H9 (cell line): ENCODE measurements around the gene TNFRSF19. TPM values are rescaled to one million over a fixed set of nuclear protein-coding genes. Genes with fewer than 3 reads are reported as not detected.

ENCODE experiments used
- DNase-seq: peaks from one replicate; pipeline ENCODE4 v3.0.0-alpha.2; 2017
- H2AFZ ChIP-seq: one replicate; pipeline ENCODE4 v1.6.1; 2013; ENCODE audit warnings: mild to moderate bottlenecking, low read length, control low read depth, moderate library complexity
- H2AK5ac ChIP-seq: 2 replicates; pipeline ENCODE4 v1.6.1; 2013; ENCODE audit warnings: low read length, control low read depth, mixed read lengths; ENCODE audit not compliant: insufficient read length
- H2BK120ac ChIP-seq: one replicate; pipeline ENCODE4 v1.6.1; 2013; ENCODE audit warnings: low read depth, mild to moderate bottlenecking, low read length, control low read depth, inconsistent platforms; ENCODE audit not compliant: poor library complexity, severe bottlenecking
- H2BK12ac ChIP-seq: 2 replicates; pipeline ENCODE4 v1.6.1; 2013; ENCODE audit warnings: low read length, control low read depth, mixed read lengths, low read depth; ENCODE audit not compliant: insufficient read length
- H2BK15ac ChIP-seq: 2 replicates; pipeline ENCODE4 v1.6.1; 2013; ENCODE audit warnings: low read depth, low read length, control low read depth
- H2BK20ac ChIP-seq: one replicate; pipeline ENCODE4 v1.6.1; 2013; ENCODE audit warnings: low read depth, mild to moderate bottlenecking, low read length, control low read depth, inconsistent platforms; ENCODE audit not compliant: poor library complexity, severe bottlenecking
- H2BK5ac ChIP-seq: 2 replicates; pipeline ENCODE4 v1.6.1; 2013; ENCODE audit warnings: low read length, control low read depth, mixed read lengths; ENCODE audit not compliant: insufficient read length
- H3K14ac ChIP-seq: 2 replicates; pipeline ENCODE4 v1.6.1; 2013; ENCODE audit warnings: low read length, control low read depth; ENCODE audit not compliant: insufficient read depth
- H3K18ac ChIP-seq: 2 replicates; pipeline ENCODE4 v1.6.1; 2013; ENCODE audit warnings: low read depth, mild to moderate bottlenecking, mixed read lengths, low read length, control low read depth; ENCODE audit not compliant: insufficient read length
- H3K23ac ChIP-seq: 2 replicates; pipeline ENCODE4 v1.6.1; 2013; ENCODE audit warnings: low read length, control low read depth, mixed read lengths, low read depth; ENCODE audit not compliant: insufficient read length
- H3K23me2 ChIP-seq: 2 replicates; pipeline ENCODE4 v1.6.1; 2013; ENCODE audit warnings: low read depth, mild to moderate bottlenecking, mixed read lengths, low read length, control low read depth; ENCODE audit not compliant: insufficient read length, poor library complexity, severe bottlenecking
- H3K27ac ChIP-seq: 2 replicates; pipeline ENCODE4 v1.5.1; 2013; ENCODE audit warnings: low read length, control low read depth, mixed read lengths, low read depth; ENCODE audit not compliant: insufficient read length
- H3K27me3 ChIP-seq: 2 replicates; pipeline ENCODE4 v1.6.1; 2013; ENCODE audit warnings: low read length, control low read depth, inconsistent platforms; ENCODE audit not compliant: insufficient read depth
- H3K4ac ChIP-seq: 2 replicates; pipeline ENCODE4 v1.6.1; 2013; ENCODE audit warnings: low read depth, mild to moderate bottlenecking, control low read depth, inconsistent platforms, low read length, moderate library complexity
- H3K4me1 ChIP-seq: 2 replicates; pipeline ENCODE4 v1.6.1; 2013; ENCODE audit warnings: low read length, control low read depth, inconsistent platforms; ENCODE audit not compliant: insufficient read depth
- H3K4me2 ChIP-seq: 2 replicates; pipeline ENCODE4 v1.6.1; 2013; ENCODE audit warnings: low read length, control low read depth, mixed read lengths; ENCODE audit not compliant: insufficient read length, insufficient read depth
- H3K56ac ChIP-seq: 2 replicates; pipeline ENCODE4 v1.6.1; 2013; ENCODE audit warnings: low read depth, mild to moderate bottlenecking, mixed read lengths, low read length, control low read depth; ENCODE audit not compliant: insufficient read length
- H3K79me1 ChIP-seq: 2 replicates; pipeline ENCODE4 v1.6.1; 2013; ENCODE audit warnings: low read depth, mild to moderate bottlenecking, moderate library complexity, low read length, control low read depth, inconsistent platforms; ENCODE audit not compliant: insufficient read depth, poor library complexity, severe bottlenecking
- H3K79me2 ChIP-seq: 2 replicates; pipeline ENCODE4 v1.6.1; 2013; ENCODE audit warnings: low read length, control low read depth, inconsistent platforms; ENCODE audit not compliant: insufficient read depth
- H3K9ac ChIP-seq: 2 replicates; pipeline ENCODE4 v1.6.1; 2013; ENCODE audit warnings: low read length, control low read depth, mixed read lengths; ENCODE audit not compliant: insufficient read length; ENCODE audit errors: extremely low read depth
- H3K9me3 ChIP-seq: one replicate; pipeline ENCODE4 v1.6.1; 2013; ENCODE audit warnings: low read depth, low read length, inconsistent platforms; ENCODE audit not compliant: control insufficient read depth
- H3T11ph ChIP-seq: one replicate; pipeline ENCODE4 v1.6.1; 2013; ENCODE audit warnings: mild to moderate bottlenecking, low read length, control low read depth, inconsistent platforms
- H4K20me1 ChIP-seq: one replicate; pipeline ENCODE4 v1.6.1; 2013; ENCODE audit not compliant: control insufficient read depth, insufficient read length, insufficient read depth
- H4K5ac ChIP-seq: 2 replicates; pipeline ENCODE4 v1.6.1; 2013; ENCODE audit warnings: low read depth, mild to moderate bottlenecking, mixed read lengths, low read length, control low read depth; ENCODE audit not compliant: insufficient read length
- H4K8ac ChIP-seq: replicated peaks from 2 replicates; pipeline ENCODE4 v1.6.1; 2013; ENCODE audit warnings: low read length, control low read depth, mixed read lengths, low read depth; ENCODE audit not compliant: insufficient read length
- H4K91ac ChIP-seq: 2 replicates; pipeline ENCODE4 v1.6.1; 2013; ENCODE audit warnings: low read depth, mild to moderate bottlenecking, moderate library complexity, mixed read lengths, low read length, control low read depth; ENCODE audit not compliant: insufficient read length
- H3K27ac Mint-ChIP-seq, 3 experiments: 2 replicates in 2 of 3; 3 replicates in 1 of 3; pipeline ENCODE4 v1.8.0; 2020 to 2021; ENCODE audit warnings: mixed read lengths in 3 of 3, mild to moderate bottlenecking in 1 of 3, moderate library complexity in 1 of 3
- H3K27me3 Mint-ChIP-seq: 2 replicates; pipeline ENCODE4 v1.8.0; 2021; ENCODE audit warnings: low read depth, mild to moderate bottlenecking, moderate library complexity, mixed read lengths
- H3K36me3 Mint-ChIP-seq, 3 experiments: 2 replicates in 2 of 3; 3 replicates in 1 of 3; pipeline ENCODE4 v1.8.0; 2020 to 2021; ENCODE audit warnings: low read depth in 3 of 3, mixed read lengths in 3 of 3; ENCODE audit not compliant: insufficient read depth in 1 of 3
- H3K4me1 Mint-ChIP-seq, 2 experiments: 2 replicates each; pipeline ENCODE4 v1.8.0; 2020; ENCODE audit warnings: mixed read lengths in 2 of 2
- H3K4me3 Mint-ChIP-seq, 2 experiments: 2 replicates in 1 of 2; 3 replicates in 1 of 2; pipeline ENCODE4 v1.8.0; 2020 to 2021; ENCODE audit warnings: mild to moderate bottlenecking in 2 of 2, mixed read lengths in 2 of 2, moderate library complexity in 1 of 2
- H3K9me3 Mint-ChIP-seq, 2 experiments: 2 replicates in 1 of 2; 3 replicates in 1 of 2; pipeline ENCODE4 v1.8.0; 2020; ENCODE audit warnings: mild to moderate bottlenecking in 2 of 2, mixed read lengths in 2 of 2, moderate library complexity in 1 of 2
- WGBS: extraction: QIAGEN DNeasy Blood & Tissue Kit; methylation state at CpG from one replicate; pipeline ENCODE4 v1.1.7; 2013; ENCODE audit warnings: missing lambda C conversion rate, low lambda C conversion rate, mixed read lengths; ENCODE audit not compliant: insufficient read length; ENCODE audit errors: extremely low coverage; 5-methylcytosine and 5-hydroxymethylcytosine counted together
- total RNA-seq: library from RNA; stranded (reverse); gene quantifications from 2 replicates; pipeline ENCODE4 v1.2.1, GENCODE V29; 2021
- TF ChIP-seq, protein P1 (sequence below): fragments of 200-600 bp; sonication (generic); conservative IDR thresholded peaks from 3 replicates; pipeline ENCODE4 v1.8.0; 2021; ENCODE audit warnings: antibody characterized with exemption, mild to moderate bottlenecking

The TNFRSF19 gene
- total RNA-seq, 1 experiment from 2014 or later, result 2.7 TPM

DNA sequence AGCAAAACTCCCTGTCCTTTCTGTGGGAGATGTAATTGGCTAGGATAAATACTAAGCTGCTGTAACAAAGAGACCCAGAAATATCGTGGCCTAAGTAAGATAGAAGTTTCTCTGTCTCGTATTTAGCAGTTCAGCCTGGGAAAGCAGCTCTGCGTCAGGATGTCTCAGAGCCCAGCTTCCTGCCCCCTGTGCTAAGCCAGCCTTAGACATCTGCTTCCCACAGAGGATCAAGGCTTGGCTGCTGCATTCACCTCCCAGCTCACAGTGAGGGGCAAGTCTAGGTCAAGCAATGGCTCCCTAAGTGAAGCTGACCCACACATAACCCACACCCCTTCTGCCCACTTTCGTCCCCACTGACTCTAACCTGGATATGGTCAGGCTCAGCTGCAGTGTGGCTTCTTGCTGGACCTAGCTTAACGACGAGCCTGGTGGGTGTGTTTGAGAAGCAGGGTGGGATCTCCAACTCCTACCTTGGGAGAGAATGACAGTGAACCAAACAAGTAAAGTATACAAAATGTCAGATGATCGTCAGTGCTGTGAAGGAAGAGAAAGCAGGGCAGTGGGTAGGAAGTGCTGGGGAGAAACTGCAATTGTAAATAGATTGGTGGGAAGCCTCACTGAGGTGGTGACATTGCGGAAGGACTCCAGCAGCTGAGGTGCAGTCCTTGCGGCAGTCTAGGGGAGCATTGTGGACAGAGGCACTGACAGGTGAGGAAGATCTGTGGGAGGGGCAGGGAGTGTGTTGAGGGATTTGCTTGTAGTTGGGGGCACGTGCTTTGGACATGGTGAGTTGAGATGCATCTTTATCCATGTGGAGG, 82.9 kb downstream of the TNFRSF19 start:
- H3K36me3 Mint-ChIP-seq, result no peaks in the 10 kb centered on the region
- WGBS, result no CpG with 5 or more reads among the region's 10 CpGs
- H4K8ac ChIP-seq, result no peak overlapping the region
- H3K18ac ChIP-seq, result no peak overlapping the region
- H3K23me2 ChIP-seq, result no peaks in the 10 kb centered on the region
- H3T11ph ChIP-seq, result no peak overlapping the region
- no peak overlapping the region for H3K4me2 ChIP-seq
- no peaks in the 10 kb centered on the region for H3K79me2 ChIP-seq
- no peaks in the 10 kb centered on the region; a peak in 1 of 5 replicates for H3K9me3 Mint-ChIP-seq
- no peak overlapping the region for H3K27ac Mint-ChIP-seq
- no peak overlapping the region for H2AFZ ChIP-seq
- no peaks in the 10 kb centered on the region for H3K27me3 ChIP-seq
- H3K9me3 ChIP-seq, result no peaks in the 10 kb centered on the region
- no peak overlapping the region for H2BK5ac ChIP-seq
- no peak overlapping the region for H3K4ac ChIP-seq
- no peak overlapping the region for H2AK5ac ChIP-seq
- H3K14ac ChIP-seq, result peak overlapping the region; percentile 3; the same call in 1 of the 2 replicates
- no peak overlapping the region for H4K5ac ChIP-seq
- H2BK120ac ChIP-seq, result no peak overlapping the region
- H3K9ac ChIP-seq, result no peak overlapping the region
- H3K27ac ChIP-seq, result no peak overlapping the region
- H2BK12ac ChIP-seq, result no peak overlapping the region
- DNase-seq, result no peak
- H4K20me1 ChIP-seq, result no peaks in the 10 kb centered on the region
- no peak overlapping the region for H3K56ac ChIP-seq
- no peaks in the 10 kb centered on the region for H3K27me3 Mint-ChIP-seq
- no peak overlapping the region for H3K23ac ChIP-seq
- H3K4me3 Mint-ChIP-seq, result no peak overlapping the region
- H3K4me1 ChIP-seq, result peaks cover 8% of the 10 kb centered on the region; the same call in 1 of the 2 replicates
- no peaks in the 10 kb centered on the region for H3K79me1 ChIP-seq
- no peak overlapping the region for H4K91ac ChIP-seq
- H2BK20ac ChIP-seq, result no peak overlapping the region
- TF ChIP-seq, protein P1, sequence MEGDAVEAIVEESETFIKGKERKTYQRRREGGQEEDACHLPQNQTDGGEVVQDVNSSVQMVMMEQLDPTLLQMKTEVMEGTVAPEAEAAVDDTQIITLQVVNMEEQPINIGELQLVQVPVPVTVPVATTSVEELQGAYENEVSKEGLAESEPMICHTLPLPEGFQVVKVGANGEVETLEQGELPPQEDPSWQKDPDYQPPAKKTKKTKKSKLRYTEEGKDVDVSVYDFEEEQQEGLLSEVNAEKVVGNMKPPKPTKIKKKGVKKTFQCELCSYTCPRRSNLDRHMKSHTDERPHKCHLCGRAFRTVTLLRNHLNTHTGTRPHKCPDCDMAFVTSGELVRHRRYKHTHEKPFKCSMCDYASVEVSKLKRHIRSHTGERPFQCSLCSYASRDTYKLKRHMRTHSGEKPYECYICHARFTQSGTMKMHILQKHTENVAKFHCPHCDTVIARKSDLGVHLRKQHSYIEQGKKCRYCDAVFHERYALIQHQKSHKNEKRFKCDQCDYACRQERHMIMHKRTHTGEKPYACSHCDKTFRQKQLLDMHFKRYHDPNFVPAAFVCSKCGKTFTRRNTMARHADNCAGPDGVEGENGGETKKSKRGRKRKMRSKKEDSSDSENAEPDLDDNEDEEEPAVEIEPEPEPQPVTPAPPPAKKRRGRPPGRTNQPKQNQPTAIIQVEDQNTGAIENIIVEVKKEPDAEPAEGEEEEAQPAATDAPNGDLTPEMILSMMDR, result no peak
- peaks cover 26 to 36% of the 10 kb centered on the region in 2 experiments for H3K4me1 Mint-ChIP-seq
- H2BK15ac ChIP-seq, result no peak overlapping the region
